ENCODE results near the gene PLA2G5.
"Not testable (repeated sequence)": the region's sequence is repeated elsewhere in the genome, so short reads cannot be mapped to it uniquely, and the experiment has no call there.

PLA2G5 gene

GRCh38 chr1:20069874-20070273 is at the start of gene PLA2G5:
Gene PLA2G5, plus strand, starts transcription at chr1:20070194. Its CDS starts 14,637 bp downstream, at chr1:20084831.
- DNase-seq: no peak

GRCh38 chr1:20028125-20028524 is 41.9 kb upstream of the PLA2G5 start:
- no peak for DNase-seq

GRCh38 chr1:20028726-20029125 is 41.3 kb upstream of the PLA2G5 start:
- no peak for DNase-seq

- DNase-seq: no peak
Observed at GRCh38 chr1:20029178-20029912, 40.6 kb upstream of the PLA2G5 start.

GRCh38 chr1:20030436-20031151 is 39.4 kb upstream of the PLA2G5 start:
- not testable (repeated sequence) for DNase-seq

GRCh38 chr1:20031161-20031560 is 38.8 kb upstream of the PLA2G5 start:
- no peak for DNase-seq

GRCh38 chr1:20031836-20032235 is 38.2 kb upstream of the PLA2G5 start:
- DNase-seq: no peak

- DNase-seq: no peak
Observed at GRCh38 chr1:20032425-20032824, 37.6 kb upstream of the PLA2G5 start.

- no peak for DNase-seq
Observed at GRCh38 chr1:20033420-20033819, 36.6 kb upstream of the PLA2G5 start.

- no peak for DNase-seq
Observed at GRCh38 chr1:20035114-20035513, 34.9 kb upstream of the PLA2G5 start.

- DNase-seq: no peak
Observed at GRCh38 chr1:20037877-20038276, 32.1 kb upstream of the PLA2G5 start.

GRCh38 chr1:20047096-20047495 is 22.9 kb upstream of the PLA2G5 start:
- no peak for DNase-seq

- DNase-seq: no peak
Observed at GRCh38 chr1:20048563-20048962, 21.4 kb upstream of the PLA2G5 start.

- not testable (repeated sequence) for DNase-seq
Observed at GRCh38 chr1:20049056-20049798, 20.8 kb upstream of the PLA2G5 start.

GRCh38 chr1:20051218-20051829 is 18.7 kb upstream of the PLA2G5 start:
- DNase-seq: no peak

- no peak for DNase-seq
Observed at GRCh38 chr1:20052386-20052785, 17.6 kb upstream of the PLA2G5 start.

- DNase-seq: no peak
Observed at GRCh38 chr1:20057886-20058420, 12.0 kb upstream of the PLA2G5 start.

- DNase-seq: no peak
Observed at GRCh38 chr1:20058531-20058930, 11.5 kb upstream of the PLA2G5 start.

GRCh38 chr1:20059847-20060246 is 10.1 kb upstream of the PLA2G5 start:
- DNase-seq: peak; percentile 14

- DNase-seq: not testable (repeated sequence)
Observed at GRCh38 chr1:20060791-20061190, 9.2 kb upstream of the PLA2G5 start.

GRCh38 chr1:20061866-20062265 is 8.1 kb upstream of the PLA2G5 start:
- no peak for DNase-seq

GRCh38 chr1:20063861-20064292 is 6.1 kb upstream of the PLA2G5 start:
- no peak for DNase-seq

GRCh38 chr1:20068722-20069121 is 1.3 kb upstream of the PLA2G5 start:
- DNase-seq: no peak

Measured in RPMI8226 (cell line).